ENCODE measurements around the gene DHFR.

- TF ChIP-seq ETV5 (CRISPR knock-in tag; IDR thresholded peaks at IDR 0.05; ENCODE audit: low read depth) (no peak), ATF1 (CRISPR knock-in tag; IDR thresholded peaks at IDR 0.05) (no peak), ATF1 (tag; IDR thresholded peaks at IDR 0.05) (no peak), MITF (IDR thresholded peaks at IDR 0.05) (no peak), POLR2A (conservative IDR thresholded peaks at IDR 0.05) (no peak), EZH2 (IDR thresholded peaks at IDR 0.05; ENCODE audit: borderline replicate concordance, low read depth, low read length) (no peak), GMEB1 (CRISPR knock-in tag; IDR thresholded peaks at IDR 0.05) (no peak)
These were observed 30.8 kb downstream of the DHFR start for GRCh38 chr5:80623999-80624398.
